ENCODE results near the gene SPAG6. TPM values are rescaled to one million over a fixed set of nuclear protein-coding genes. Genes with fewer than 3 reads are reported as not detected.
"Not testable (repeated sequence)": the region's sequence is repeated elsewhere in the genome, so short reads cannot be mapped to it uniquely, and the experiment has no call there.

The SPAG6 gene
- 0.82 TPM for total RNA-seq

GRCh38 chr10:22345301-22346095, at the start of gene SPAG6:
TSS of gene SPAG6 (plus strand) at chr10:22345496. CDS start at chr10:22345612, 116 bp downstream.
- DNase-seq: peak; percentile 28

GRCh38 chr10:22301193-22301592, 44.1 kb upstream of the SPAG6 start:
- DNase-seq: no peak

GRCh38 chr10:22303461-22303860, 41.8 kb upstream of the SPAG6 start:
- no peak for DNase-seq

- no peak for DNase-seq
These were observed 39.6 kb upstream of the SPAG6 start for GRCh38 chr10:22305721-22306120.

- no peak for DNase-seq
These were observed 36.9 kb upstream of the SPAG6 start for GRCh38 chr10:22308390-22308789.

GRCh38 chr10:22309180-22310000, 35.9 kb upstream of the SPAG6 start:
- DNase-seq: no peak

GRCh38 chr10:22310012-22310411, 35.3 kb upstream of the SPAG6 start:
- not testable (repeated sequence) for DNase-seq

- DNase-seq: no peak
These were observed 34.4 kb upstream of the SPAG6 start for GRCh38 chr10:22310928-22311327.

GRCh38 chr10:22314852-22315251, 30.4 kb upstream of the SPAG6 start:
- DNase-seq: no peak

GRCh38 chr10:22315455-22316285, 29.6 kb upstream of the SPAG6 start:
- DNase-seq: no peak

- DNase-seq: peak; percentile 95
These were observed 28.8 kb upstream of the SPAG6 start, which contains the start of gene COMMD3 for GRCh38 chr10:22316286-22317075. TSS of gene COMMD3 (plus strand) at chr10:22316388. CDS start at chr10:22316418, 30 bp downstream.

- DNase-seq: no peak
These were observed 28.3 kb upstream of the SPAG6 start for GRCh38 chr10:22317076-22317370.

GRCh38 chr10:22317771-22318565, 27.3 kb upstream of the SPAG6 start:
- no peak for DNase-seq

- no peak for DNase-seq
These were observed 26.5 kb upstream of the SPAG6 start for GRCh38 chr10:22318772-22319171.

- no peak for DNase-seq
These were observed 25.7 kb upstream of the SPAG6 start for GRCh38 chr10:22319547-22319979.

- peak; percentile 44 for DNase-seq
These were observed 25.2 kb upstream of the SPAG6 start for GRCh38 chr10:22319980-22320558.

- peak; percentile 93 for DNase-seq
These were observed 24.6 kb upstream of the SPAG6 start, which contains the start of gene BMI1 for GRCh38 chr10:22320591-22321155. TSS of gene BMI1 (plus strand) at chr10:22321099. CDS start at chr10:22326450, 5,351 bp downstream.

- DNase-seq: peak; percentile 80
These were observed 24.0 kb upstream of the SPAG6 start for GRCh38 chr10:22321156-22321923.

Measured in tongue (tissue), 2 donors.